Inferior parietal cortex (tissue), 1 donor: Measurements from ENCODE around the gene KIF26A.
"Not testable (repeated sequence)": the region's sequence is repeated elsewhere in the genome, so short reads cannot be mapped to it uniquely, and the experiment has no call there.

ENCODE experiments used
- DNase-seq: peaks from one replicate; pipeline ENCODE4 v3.0.0-alpha.2; 2016; ENCODE audit errors: extremely low spot score

Gene KIF26A

GRCh38 chr14:104192146-104192882 lies 53.9 kb downstream of the KIF26A start:
- DNase-seq = no peak

DNA sequence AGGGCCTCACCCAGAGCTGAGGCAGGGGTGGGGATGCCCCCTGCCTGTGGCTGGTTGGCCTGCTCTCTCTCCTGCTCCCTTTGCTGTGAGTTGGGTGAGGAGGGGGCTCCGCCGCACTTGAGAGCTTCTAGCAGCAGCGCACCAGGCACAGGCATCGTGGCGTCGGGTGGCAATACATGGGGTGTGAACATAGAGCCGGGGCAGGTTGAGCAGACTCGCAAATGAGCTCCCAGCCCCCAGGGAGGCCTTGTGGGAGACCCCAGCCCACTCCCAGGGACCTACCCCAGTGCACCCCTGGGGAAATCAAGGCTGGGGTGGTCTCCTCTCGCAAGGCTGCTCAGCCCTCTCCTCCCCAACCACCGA lies 54.5 kb downstream of the KIF26A start:
- no peak for DNase-seq

GRCh38 chr14:104194016-104194415 lies 55.6 kb downstream of the KIF26A start:
- DNase-seq = no peak

- no peak for DNase-seq
Observed at GRCh38 chr14:104194716-104195115, 56.3 kb downstream of the KIF26A start.

- no peak for DNase-seq
Observed at GRCh38 chr14:104195361-104195760, 57.0 kb downstream of the KIF26A start.

DNA sequence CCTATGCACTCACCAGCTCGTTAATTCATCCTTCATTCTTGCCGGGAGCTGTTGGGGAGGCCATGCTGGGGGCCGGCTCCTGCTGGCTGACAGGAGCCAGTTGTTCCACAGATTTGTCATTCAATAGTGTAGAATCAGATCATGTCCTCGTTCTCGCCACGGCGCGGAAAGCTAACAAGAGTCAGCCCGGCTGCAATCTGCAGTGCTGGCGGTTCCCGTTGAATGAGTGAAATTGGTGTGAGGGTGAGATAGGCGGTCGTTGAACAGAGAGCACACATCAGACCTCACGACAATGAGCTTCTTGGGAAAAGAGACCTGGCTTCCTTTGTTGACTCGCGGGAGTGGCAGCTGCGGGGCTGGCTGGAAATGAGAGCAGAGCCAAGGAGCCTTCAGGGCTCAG lies 57.5 kb downstream of the KIF26A start:
- DNase-seq = no peak

GRCh38 chr14:104196461-104197140 lies 58.2 kb downstream of the KIF26A start:
- no peak for DNase-seq

DNA sequence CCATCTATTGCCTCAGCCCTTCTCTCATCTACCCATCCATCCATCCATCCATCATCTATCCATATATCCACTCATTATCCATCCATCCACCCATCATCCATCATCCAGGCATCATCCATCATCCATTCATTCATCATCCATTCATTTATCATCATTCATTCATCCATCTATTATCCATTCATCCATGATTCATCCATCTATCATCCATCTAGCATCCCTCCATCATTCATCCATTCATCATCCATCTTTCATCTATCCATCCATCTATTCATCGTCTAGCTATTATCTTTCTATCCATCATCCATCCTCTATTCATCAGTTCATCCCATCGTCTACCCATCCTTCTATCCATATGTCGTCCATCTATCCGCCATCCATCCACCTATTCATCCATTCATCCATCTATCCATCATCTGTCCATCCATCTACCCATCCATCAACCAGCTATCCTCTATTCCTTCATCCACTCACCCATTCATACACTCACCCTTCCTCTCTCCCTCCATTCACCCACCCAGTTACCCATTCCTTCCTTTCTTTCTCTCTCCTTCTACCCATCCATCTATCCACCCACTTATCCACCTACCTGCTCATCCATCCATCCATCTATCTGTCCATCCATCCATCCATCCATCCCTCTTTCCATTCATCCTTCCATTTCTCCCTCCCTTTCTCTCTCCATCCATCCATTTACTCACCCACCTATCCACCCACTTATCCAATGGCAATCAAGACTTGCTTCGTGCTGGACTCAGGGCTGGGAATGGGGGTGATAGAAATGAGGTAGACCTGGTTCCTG lies 59.3 kb downstream of the KIF26A start:
- DNase-seq = no peak

- no peak for DNase-seq
Observed at GRCh38 chr14:104199266-104199895, 61.0 kb downstream of the KIF26A start.

DNA sequence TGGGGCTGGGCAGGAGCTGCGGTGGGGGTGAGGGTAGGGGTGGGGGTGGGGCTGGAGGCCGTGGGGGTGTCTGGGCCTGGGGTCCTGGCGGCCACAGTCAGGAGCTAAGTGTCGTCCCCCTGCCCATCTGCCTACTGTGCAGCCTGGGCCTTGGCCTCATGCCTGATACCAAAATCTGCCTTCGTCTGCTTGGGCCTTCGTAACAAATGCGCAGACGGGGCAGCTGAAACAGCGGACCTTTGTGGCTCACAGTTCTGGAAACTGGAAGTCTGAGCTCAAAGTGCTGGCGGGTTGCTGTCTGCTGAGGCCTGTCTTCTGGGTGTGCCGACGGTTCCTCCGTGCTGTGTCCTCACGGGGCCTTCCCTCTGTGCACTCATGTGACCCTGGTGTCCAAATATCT lies 61.7 kb downstream of the KIF26A start:
- no peak for DNase-seq

- DNase-seq = no peak
Observed at GRCh38 chr14:104200591-104200990, 62.2 kb downstream of the KIF26A start.

DNA sequence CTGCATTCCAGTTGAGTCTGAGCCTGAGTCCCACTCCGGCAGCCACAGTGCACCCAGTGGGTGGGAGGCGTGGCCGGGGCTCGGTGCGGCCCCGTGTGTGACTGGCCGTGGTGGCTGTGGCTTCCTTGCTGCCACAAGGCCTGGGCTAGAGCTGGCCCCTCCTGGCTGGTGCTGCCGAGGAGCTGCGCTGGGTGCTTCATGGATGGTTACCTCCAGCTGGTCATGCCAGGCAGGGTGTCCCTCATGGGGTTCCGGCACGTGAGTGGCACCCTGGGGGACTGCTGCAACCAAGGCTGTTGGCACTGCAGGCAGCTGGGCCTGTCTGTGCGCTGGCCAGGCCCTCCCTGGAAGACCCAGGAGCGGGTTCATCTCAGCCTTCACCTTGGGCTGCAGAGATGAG lies 62.7 kb downstream of the KIF26A start:
- DNase-seq = no peak

DNA sequence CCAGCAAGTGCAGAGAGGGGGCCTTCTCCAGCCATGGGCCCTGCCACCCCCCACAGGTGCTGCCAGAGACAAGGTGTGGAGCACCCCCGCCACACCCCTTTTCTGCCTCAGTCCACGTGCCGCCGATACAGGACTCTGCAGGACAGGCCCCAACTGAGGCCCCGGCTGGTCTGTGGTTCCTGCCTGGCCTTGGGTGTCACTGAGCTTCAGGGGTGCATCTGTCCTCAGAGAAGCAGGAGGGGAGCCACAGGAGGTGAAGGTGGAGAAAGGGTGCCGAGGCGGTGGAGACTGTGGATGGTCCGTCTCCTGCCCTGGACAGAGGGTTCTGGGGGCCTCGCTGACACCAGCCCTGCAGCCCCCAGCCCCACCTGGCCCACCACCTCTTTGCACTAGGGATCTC lies 63.1 kb downstream of the KIF26A start:
- no peak for DNase-seq

- DNase-seq = no peak
Observed at GRCh38 chr14:104202259-104203070, 64.1 kb downstream of the KIF26A start.

DNA sequence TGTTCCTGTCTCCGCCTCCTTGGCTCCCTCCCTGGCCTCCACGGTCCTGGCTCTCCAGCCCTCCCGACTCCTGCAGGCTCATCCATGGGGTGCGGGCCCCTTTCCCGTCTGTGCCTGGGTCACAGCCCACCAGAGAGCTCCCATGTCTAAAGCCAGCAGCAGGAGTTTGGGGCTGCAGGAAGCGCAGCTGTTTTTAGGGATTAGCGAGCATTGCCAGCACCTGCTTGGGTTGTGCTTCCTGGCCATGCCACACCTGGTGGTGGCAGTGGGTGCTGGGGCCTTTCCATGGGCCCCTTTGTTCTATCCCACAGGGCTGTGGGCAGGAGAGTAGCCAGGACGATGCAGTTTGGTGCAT lies 64.7 kb downstream of the KIF26A start:
- no peak for DNase-seq

- no peak for DNase-seq
Observed at GRCh38 chr14:104204660-104205149, 66.3 kb downstream of the KIF26A start.

- DNase-seq = no peak
Observed at GRCh38 chr14:104205781-104206180, 67.4 kb downstream of the KIF26A start.

- peak; percentile 12 for DNase-seq
Observed at GRCh38 chr14:104206281-104206904, 68.0 kb downstream of the KIF26A start.

DNA sequence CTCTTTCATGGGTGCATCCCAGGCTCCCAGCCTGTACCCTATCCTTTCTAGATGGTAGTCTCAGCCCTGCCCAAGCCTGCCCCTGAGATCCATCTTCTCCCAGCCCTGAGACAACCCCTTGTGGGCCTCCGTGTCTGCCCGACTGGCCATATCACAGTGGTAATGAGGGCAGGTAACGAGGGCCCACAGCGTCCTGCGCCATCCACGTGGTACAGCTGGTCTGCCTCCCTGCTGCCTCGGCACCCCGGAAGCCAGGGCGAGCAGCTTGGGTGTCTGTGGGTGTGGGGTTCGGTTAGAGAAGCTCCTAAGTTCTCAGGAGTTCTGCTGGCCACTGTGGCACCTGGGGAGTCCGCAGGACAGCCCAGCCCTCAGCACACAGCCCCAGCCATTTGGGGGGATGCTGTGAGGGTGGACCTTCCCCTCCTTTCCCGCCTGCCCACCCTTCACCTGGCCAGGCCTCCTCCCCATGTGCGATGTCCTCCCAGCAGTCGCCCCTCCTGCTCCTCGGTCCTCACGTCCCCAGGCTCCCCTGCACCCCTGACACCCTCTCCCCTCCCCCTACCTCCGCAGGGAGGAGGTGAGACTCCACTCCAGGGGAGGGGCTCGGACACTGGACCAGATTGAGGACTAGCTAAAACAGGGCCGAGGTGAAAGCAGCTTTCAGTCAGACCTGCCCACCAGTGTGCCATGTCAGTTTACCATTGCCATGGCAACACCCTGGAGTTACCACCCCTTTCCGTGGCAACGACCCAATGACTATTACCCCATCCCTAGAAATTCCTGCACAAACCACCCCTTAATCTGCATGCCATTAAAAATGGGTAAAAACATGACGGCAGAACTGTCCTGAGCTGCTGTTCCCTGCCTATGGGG lies 69.0 kb downstream of the KIF26A start:
- no peak for DNase-seq

DNA sequence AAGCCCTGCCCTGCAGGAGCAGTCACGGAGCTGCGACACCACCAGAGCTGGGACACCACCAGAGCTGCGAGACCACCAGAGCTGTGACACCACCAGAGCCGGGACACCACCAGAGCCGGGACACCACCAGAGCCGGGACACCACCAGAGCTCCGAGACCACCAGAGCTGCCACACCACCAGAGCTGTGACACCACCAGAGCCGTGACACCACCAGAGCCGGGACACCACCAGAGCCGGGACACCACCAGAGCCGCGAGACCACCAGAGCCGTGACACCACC lies 69.6 kb downstream of the KIF26A start:
- not testable (repeated sequence) for DNase-seq
